Aorta (tissue), 5 donors: ENCODE data around the gene ZNF598. TPM values are rescaled to one million over a fixed set of nuclear protein-coding genes. Genes with fewer than 3 reads are reported as not detected.

Experiments
- ATAC-seq: fragments of 200-7000 bp; cut with Tn5 transposase; one replicate; pipeline ENCODE4 v1.9.1; 2022; ENCODE audit warnings: moderate library complexity; ENCODE audit not compliant: low FRiP score
- DNase-seq, 2 donors: peaks; one replicate each; pipeline ENCODE4 v3.0.0-alpha.2; 2020
- H3K27ac ChIP-seq, 2 donors: one replicate each; pipeline ENCODE4 v1.5.1; 2013; ENCODE audit warnings: low read length in 2 of 2, mild to moderate bottlenecking in 2 of 2, moderate library complexity in 2 of 2, control low read depth in 1 of 2, inconsistent platforms in 1 of 2, low read depth in 1 of 2
- H3K27me3 ChIP-seq, 2 donors: one replicate each; pipeline ENCODE4 v1.6.1; 2013; ENCODE audit warnings: control low read depth in 1 of 2, low read length in 1 of 2, mild to moderate bottlenecking in 1 of 2, moderate library complexity in 1 of 2; ENCODE audit not compliant: insufficient read depth in 2 of 2, control insufficient read depth in 1 of 2
- H3K36me3 ChIP-seq, 2 donors: one replicate each; pipeline ENCODE4 v1.6.1; 2013; ENCODE audit warnings: control low read depth in 1 of 2, low read length in 1 of 2, mild to moderate bottlenecking in 1 of 2; ENCODE audit not compliant: insufficient read depth in 2 of 2, control insufficient read depth in 1 of 2
- H3K4me1 ChIP-seq, 2 donors: one replicate each; pipeline ENCODE4 v1.6.1; 2013; ENCODE audit warnings: low read length in 2 of 2, control low read depth in 1 of 2, mild to moderate bottlenecking in 1 of 2, moderate library complexity in 1 of 2; ENCODE audit not compliant: insufficient read depth in 2 of 2, control insufficient read depth in 1 of 2
- H3K4me3 ChIP-seq, 2 donors: one replicate each; pipeline ENCODE4 v1.5.1; 2013; ENCODE audit warnings: low read length in 2 of 2, control low read depth in 1 of 2, mild to moderate bottlenecking in 1 of 2
- H3K9me3 ChIP-seq: one replicate; pipeline ENCODE4 v1.6.1; 2013; ENCODE audit warnings: mild to moderate bottlenecking, low read length; ENCODE audit not compliant: control insufficient read depth
- WGBS, 2 donors: extraction: QIAGEN DNeasy Blood & Tissue Kit; methylation state at CpG; one replicate each; pipeline ENCODE4 v1.1.7; 2013; 5-methylcytosine and 5-hydroxymethylcytosine counted together
- intact Hi-C, 2 donors: fragments of 100-400 bp; cut with DNase I; formaldehyde crosslinking; loops; one replicate each; pipeline versions ENCODE4 v1.14.2 to v1.15.0; 2022
- polyA plus RNA-seq, 2 donors: library from polyadenylated mRNA; stranded (reverse); fragments of 200-250 nt; gene quantifications; one replicate each; pipeline ENCODE4 v1.2.3, GENCODE V29; 2013
- total RNA-seq, 2 donors: library from RNA; stranded (reverse); fragmentation: NEBNext Ultra II Directional; extraction: Animal tissue kit (Norgen Biotek cat#: 25700); gene quantifications; one replicate each; pipeline ENCODE4 v1.2.1, GENCODE V29; 2021
- donor health status: healthy with polysubstance abuse.
- donor health status: Bipolar disorder and iron deficiency.
- donor health status: DM: no; HTN: no; CAD: no.
- donor health status: DM: no; HTN: no; CAD: no.
- donor health status: DM: yes; HTN: yes; CAD: no.

ZNF598 gene
- total and polyA plus RNA-seq, 4 donors = 12.8 to 34.4 (median 32.0) TPM

DNA sequence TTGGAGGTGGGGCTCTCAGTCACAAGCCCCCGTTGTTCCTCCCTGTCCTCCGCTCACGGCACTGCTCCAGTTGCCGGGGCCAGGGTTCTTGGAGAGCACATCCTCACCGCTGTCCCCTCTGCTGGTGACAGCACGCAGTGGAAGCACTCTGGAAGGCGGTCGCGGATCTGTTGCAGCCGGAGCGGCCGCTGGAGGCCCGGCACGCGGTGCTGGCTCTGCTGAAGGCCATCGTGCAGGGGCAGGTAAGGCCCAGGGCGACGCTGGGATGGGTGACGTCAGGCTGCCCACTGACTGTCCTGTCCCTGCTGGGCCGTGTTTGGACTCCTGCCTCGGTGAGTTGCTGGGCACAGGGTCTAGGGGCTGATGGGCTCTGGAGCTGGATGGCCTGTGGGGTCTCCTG is 43.6 kb upstream of the ZNF598 start:
- H3K27me3 ChIP-seq = no peaks in the 10 kb centered on the region
- H3K27ac ChIP-seq = no peak overlapping the region
- intact Hi-C loops = no loop called here
- DNase-seq = no peak
- H3K9me3 ChIP-seq = no peaks in the 10 kb centered on the region
- H3K4me3 ChIP-seq = no peak overlapping the region
- peaks cover 0 to 6% of the 10 kb centered on the region in 2 donors for H3K36me3 ChIP-seq
- ATAC-seq = no peak
- WGBS, 2 donors = 93 to 94% methylated on average over 21 of the region's 21 CpGs
- no peaks in the 10 kb centered on the region for H3K4me1 ChIP-seq

DNA sequence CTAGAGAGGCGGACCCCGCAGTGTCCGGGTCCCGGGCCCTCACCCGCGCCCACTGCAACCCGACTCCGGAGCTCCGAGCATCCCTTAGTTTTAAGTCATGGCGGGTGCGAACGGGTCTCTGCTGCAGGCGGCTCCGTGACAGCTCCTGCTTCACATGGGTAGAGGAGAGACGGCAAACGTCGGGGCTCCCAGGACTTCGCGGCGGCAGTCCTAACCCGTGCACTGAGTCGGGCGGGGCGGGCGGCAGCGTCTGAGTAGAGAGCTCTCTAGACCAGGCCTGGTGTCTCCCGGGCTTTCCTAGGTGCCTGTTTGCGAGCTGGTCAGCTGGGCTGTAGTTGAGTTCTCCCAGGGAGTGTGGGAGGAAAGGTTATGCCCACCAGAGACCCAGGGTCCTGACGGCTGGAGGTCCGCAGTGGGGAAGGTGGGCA is 38.5 kb upstream of the ZNF598 start:
- ATAC-seq = no peak
- Histone ChIP-seq H3K27ac (no peak overlapping the region), H3K4me3 (peak overlapping the region; percentile 61 to 85), H3K27me3 (no peaks in the 10 kb centered on the region), H3K4me1 (no peaks in the 10 kb centered on the region), H3K9me3 (no peaks in the 10 kb centered on the region), H3K36me3 (no peaks in the 10 kb centered on the region)
- DNase-seq = no peak
- intact Hi-C loops = no loop called here
- 1 to 2% methylated on average over 30 of the region's 30 CpGs for WGBS, 2 donors

DNA sequence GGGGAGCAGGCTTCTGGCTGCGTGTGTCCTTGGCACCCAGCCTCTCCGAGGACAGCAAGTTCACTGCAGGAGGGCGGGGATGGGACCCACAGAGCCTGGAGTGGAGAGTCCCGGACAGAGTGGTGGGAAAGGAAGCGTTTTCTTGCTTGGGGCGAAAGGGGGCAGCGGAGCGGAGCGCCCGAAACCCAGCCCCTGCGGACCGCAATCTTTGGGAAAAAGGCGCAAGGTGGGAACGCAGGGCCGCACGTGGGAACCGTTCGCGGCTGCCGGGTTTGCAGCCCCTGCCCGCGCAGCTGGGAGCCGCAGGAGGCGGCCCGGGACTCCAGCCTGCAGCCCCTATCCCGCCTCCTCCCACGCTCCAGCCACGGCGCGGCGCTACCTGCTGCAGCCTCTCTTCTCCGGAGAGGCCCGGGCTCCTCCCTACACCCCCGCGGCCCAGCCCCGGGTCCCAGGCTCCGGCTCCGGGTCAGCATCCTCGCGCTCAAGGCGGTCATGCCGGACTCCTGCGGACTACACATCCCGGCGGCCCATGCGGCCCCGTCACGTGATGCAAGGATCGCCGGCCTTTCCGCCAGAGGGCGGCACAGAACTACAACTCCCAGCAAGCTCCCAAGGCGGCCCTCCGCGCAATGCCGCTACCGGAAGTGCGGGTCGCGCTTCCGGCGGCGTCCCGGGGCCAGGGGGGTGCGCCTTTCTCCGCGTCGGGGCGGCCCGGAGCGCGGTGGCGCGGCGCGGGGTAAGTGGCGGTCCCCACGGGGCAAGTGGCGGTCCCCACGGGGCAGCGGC is 37.9 kb upstream of the ZNF598 start, which contains the start of the genes NTHL1 and TSC2:
Gene NTHL1, minus strand, starts transcription at position 505 of the 786 bp plus-strand sequence. Its CDS starts 11 bp downstream, at position 494.
Gene TSC2, plus strand, starts transcription at position 656 of the 786 bp plus-strand sequence. CDS start 631 bp downstream, outside the sequence.
- 0 to 1% methylated on average over 76 to 81 of the region's 81 CpGs for WGBS, 2 donors

DNA sequence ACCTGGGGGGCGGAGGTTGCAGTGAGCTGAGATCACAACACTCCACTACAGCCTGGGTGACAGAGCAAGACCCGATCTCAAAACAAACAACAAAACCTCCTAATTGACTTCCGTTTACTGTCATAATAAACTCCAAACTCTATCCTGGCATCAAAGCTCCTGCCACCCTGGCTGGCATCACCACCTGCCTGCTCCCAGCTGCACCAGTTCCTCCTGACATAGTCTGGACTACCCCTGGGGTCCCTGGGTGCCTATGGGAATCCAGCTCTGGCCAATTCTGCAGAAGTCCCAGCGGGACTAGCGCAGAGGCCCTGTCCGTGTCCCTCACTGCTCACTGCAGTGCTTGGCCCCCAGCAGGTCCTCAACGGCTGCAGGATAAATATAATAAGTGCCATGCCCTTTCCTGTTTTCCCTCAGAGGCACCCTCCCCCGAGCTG is 37.3 kb upstream of the ZNF598 start:
- no peak for ATAC-seq

More for the DNA sequence above, 37.9 kb upstream of the ZNF598 start, which contains the start of the genes NTHL1 and TSC2:
- DNase-seq (peak; percentile 98 to 99), ATAC-seq (peak; percentile 97)
- H3K36me3 ChIP-seq = no peaks in the 10 kb centered on the region
- no peaks in the 10 kb centered on the region for H3K9me3 ChIP-seq
- peak within 1 kb of the TSS; percentile 61 to 85 for H3K4me3 ChIP-seq
- intact Hi-C loops = no loop called here
- H3K27me3 ChIP-seq = no peaks in the 10 kb centered on the region
- H3K27ac ChIP-seq = no peak within 1 kb of the TSS
- H3K4me1 ChIP-seq = no peaks in the 10 kb centered on the region

DNA sequence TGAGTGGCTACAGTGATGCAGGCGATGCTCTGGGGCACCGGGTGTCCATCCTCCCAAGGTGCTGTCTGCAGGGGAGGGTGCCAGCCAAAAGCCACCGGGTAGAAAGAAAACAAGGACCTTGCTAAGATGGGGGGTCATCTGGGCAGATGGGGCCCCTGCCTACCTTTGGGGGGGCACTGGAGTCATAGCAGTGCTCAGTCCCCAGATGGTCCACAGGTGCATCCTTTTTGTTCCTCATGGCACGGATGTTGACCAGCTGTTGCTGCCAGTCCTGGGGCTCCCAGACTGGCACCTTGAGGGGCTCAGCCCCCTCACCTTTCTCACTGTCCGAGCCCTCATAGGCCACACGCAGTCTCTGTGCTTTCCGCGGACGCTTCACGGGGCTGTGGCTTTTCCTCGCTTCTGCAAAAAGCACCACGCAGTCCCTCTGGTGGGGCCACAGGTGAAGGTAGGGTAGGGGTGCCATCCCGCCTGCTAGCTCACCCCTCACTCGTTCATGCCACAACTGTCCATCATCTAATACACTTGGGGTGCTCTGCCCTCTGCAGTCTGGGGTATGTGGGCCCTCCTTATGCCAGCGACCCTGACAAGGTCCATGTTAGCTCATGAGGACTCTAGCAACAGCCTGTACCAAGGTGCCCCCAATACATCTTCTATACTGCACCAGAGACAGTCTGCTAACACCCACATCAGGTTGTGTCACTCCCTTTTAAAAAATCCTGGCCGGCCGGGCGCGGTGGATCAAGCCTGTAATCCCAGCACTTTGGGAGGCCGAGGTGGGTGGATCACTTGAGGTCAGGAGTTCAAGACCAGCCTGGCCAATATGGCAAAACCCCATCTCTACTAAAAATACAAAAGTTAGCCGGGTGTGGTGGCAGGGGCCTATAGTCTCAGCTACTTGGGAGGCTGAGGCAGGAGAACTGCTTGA is 36.6 kb upstream of the ZNF598 start:
- 92% methylated on average over 21 of the region's 21 CpGs for WGBS, 2 donors

More for the DNA sequence above, 37.3 kb upstream of the ZNF598 start:
- no peaks in the 10 kb centered on the region for H3K27me3 ChIP-seq
- intact Hi-C loops = no loop called here
- H3K27ac ChIP-seq = no peak overlapping the region
- H3K4me3 ChIP-seq = peak overlapping the region in 1 of 2 donors; percentile 60
- WGBS, 2 donors = 17 to 18% methylated on average over 8 of the region's 8 CpGs
- H3K36me3 ChIP-seq = no peaks in the 10 kb centered on the region
- H3K4me1 ChIP-seq = no peaks in the 10 kb centered on the region
- DNase-seq = no peak
- no peaks in the 10 kb centered on the region for H3K9me3 ChIP-seq

DNA sequence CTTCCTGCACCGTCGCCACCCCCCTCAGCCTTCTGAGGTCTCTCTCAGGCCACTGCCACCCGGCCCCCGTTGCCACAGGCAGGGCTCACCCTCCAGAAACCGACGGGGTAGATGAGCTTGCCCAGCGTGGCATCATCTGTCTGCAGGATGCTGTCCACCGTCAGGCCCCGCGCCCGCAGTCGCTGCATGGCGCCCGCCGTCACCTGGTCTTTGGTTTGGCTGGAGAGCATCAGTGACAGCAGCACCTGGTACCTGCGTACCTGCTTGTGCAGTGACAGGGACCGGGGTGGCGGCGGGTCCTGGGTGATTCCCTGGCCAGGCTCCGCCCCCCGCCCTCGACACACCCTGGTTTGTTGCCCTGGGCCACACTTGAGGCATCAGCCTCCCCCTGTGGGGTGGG is 34.9 kb upstream of the ZNF598 start:
- ATAC-seq (no peak), DNase-seq (no peak)
- 92 to 93% methylated on average over 22 of the region's 22 CpGs for WGBS, 2 donors
- no peak overlapping the region for H3K4me3 ChIP-seq
- no peak overlapping the region for H3K27ac ChIP-seq
- H3K4me1 ChIP-seq = no peaks in the 10 kb centered on the region
- H3K36me3 ChIP-seq = no peaks in the 10 kb centered on the region
- no peaks in the 10 kb centered on the region for H3K27me3 ChIP-seq
- no peaks in the 10 kb centered on the region for H3K9me3 ChIP-seq
- intact Hi-C loops = no loop called here

More for the DNA sequence above, 36.6 kb upstream of the ZNF598 start:
- H3K9me3 ChIP-seq = no peaks in the 10 kb centered on the region
- H3K4me3 ChIP-seq = no peak overlapping the region
- intact Hi-C loops = no loop called here
- H3K36me3 ChIP-seq = no peaks in the 10 kb centered on the region
- DNase-seq (no peak), ATAC-seq (no peak)
- no peaks in the 10 kb centered on the region for H3K27me3 ChIP-seq
- no peaks in the 10 kb centered on the region for H3K4me1 ChIP-seq
- no peak overlapping the region for H3K27ac ChIP-seq

DNA sequence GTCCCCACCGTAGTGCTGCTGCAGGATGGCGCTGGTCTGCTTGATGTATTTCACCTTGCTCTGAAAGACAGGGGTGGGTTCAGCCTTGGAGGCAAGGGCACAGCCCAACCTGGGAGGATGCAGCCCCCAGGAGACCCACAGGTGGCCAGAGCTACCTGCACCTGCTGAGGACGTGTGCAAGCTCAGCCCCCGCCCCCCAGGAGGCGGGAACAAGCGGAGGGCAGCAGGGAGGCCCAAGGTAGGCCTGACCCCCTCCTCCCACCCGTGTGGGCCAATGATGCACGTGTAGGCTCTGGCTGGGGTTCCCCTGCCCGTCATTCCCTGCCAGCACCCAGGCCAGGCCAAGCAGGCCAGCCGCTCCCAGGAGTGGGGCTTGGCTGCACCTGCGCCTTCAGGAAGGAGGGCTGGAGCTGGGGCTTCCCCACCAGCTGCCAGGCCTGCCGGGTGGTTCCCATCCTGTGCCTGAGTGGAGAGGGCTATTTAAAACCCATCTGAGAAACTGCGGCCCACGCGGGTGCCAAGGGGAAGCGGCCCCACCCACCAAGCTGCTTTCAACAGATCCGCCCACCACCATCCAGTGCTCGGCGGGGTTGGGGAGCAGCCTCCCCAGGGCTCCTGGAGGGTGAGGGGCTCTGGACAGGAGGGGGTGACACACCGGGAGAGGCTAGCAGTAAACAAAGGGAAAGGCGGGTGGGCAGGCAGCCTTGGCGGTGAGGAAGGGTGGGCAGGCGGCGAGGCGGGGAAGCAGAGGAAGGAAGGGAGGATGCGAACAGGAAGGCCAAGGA is 34.2 kb upstream of the ZNF598 start:
- DNase-seq (no peak), ATAC-seq (no peak)
- intact Hi-C loops = no loop called here
- no peak overlapping the region for H3K27ac ChIP-seq
- H3K4me3 ChIP-seq = no peak overlapping the region
- H3K27me3 ChIP-seq = no peaks in the 10 kb centered on the region
- no peaks in the 10 kb centered on the region for H3K36me3 ChIP-seq
- H3K9me3 ChIP-seq = no peaks in the 10 kb centered on the region
- 59 to 68% methylated on average over 24 to 26 of the region's 26 CpGs for WGBS, 2 donors
- no peaks in the 10 kb centered on the region for H3K4me1 ChIP-seq
